WTC11 (cell line): Measurements from ENCODE around the gene DNASE1L3.

Experiments
- ZNF121 ChIP-seq: sonication (generic); formaldehyde crosslinking; IDR thresholded peaks from 2 replicates; pipeline ENCODE4 v1.8.0; 2023; ENCODE audit warnings: missing genetic modification reagents
- TF ChIP-seq, protein P1 (sequence below): fragments of 200-600 bp; IDR thresholded peaks from 2 replicates; pipeline ENCODE4 v1.8.0; 2022; ENCODE audit warnings: antibody characterized with exemption

DNA sequence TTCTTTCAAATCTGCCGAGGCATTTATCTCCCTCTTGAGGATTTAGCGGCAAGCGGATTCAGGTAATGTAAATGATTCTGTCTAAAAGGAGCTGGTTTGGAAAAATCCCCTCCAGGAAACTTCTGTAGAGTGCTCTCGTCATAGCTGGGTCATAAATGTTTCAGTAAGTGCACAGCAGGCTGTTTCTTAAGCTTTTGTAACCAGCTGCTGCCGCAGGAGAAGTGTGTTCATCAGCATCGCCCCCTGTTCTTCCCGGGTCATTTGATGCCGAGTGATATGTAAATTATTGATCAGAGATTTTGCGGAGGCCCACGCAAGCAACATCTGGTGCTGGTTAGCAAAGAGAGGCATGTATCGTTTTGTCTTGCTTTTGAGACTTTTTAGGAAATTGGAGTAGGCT lies 53.1 kb downstream of the DNASE1L3 start:
- TF ChIP-seq, protein P1, sequence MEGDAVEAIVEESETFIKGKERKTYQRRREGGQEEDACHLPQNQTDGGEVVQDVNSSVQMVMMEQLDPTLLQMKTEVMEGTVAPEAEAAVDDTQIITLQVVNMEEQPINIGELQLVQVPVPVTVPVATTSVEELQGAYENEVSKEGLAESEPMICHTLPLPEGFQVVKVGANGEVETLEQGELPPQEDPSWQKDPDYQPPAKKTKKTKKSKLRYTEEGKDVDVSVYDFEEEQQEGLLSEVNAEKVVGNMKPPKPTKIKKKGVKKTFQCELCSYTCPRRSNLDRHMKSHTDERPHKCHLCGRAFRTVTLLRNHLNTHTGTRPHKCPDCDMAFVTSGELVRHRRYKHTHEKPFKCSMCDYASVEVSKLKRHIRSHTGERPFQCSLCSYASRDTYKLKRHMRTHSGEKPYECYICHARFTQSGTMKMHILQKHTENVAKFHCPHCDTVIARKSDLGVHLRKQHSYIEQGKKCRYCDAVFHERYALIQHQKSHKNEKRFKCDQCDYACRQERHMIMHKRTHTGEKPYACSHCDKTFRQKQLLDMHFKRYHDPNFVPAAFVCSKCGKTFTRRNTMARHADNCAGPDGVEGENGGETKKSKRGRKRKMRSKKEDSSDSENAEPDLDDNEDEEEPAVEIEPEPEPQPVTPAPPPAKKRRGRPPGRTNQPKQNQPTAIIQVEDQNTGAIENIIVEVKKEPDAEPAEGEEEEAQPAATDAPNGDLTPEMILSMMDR = no peak
- no peak for TF ChIP-seq ZNF121 (CRISPR knock-in tag)
